Measurements from ENCODE around the gene SFTPD.
"Not testable (repeated sequence)": the region's sequence is repeated elsewhere in the genome, so short reads cannot be mapped to it uniquely, and the experiment has no call there.

The SFTPD gene

DNA sequence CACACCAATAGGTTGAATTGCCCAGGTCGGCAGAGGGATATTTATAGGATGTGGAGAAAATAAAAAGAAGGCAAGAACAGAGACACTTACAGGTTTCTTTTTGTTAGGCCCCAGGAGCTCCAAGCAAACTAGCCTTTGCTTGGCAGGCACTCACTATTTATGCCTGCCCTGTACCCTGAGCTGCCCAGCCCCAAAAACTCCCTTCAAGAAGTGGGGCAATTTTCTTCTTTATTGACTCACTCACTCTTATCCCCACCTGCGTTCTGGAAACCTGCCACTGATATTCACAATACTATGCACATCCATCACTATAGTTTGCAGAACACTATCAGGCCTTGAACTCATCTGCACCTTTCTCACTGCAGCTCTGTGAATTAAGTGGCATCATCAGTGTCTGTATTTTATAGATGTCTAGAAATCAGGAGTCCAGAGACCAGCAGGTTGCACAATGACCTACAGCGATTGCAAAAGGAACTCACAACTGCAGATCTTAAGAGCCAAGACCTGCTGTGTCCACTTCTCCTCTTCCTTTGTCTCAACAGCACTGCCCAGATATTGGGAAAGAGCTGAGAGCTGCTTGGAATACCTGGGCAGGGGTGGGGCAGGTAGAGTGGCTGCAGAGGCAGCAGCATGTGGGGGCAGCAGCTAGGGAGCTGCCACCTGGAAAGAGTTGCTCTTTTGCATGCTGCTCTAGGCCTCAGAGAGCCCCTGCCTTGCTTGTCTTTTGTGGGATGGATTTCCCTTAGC is at the start of gene SFTPD:
Gene SFTPD (minus strand): TSS at position 130 of the 747 bp plus-strand sequence. CDS start 2,446 bp downstream, outside the sequence.
- no peak for DNase-seq

DNA sequence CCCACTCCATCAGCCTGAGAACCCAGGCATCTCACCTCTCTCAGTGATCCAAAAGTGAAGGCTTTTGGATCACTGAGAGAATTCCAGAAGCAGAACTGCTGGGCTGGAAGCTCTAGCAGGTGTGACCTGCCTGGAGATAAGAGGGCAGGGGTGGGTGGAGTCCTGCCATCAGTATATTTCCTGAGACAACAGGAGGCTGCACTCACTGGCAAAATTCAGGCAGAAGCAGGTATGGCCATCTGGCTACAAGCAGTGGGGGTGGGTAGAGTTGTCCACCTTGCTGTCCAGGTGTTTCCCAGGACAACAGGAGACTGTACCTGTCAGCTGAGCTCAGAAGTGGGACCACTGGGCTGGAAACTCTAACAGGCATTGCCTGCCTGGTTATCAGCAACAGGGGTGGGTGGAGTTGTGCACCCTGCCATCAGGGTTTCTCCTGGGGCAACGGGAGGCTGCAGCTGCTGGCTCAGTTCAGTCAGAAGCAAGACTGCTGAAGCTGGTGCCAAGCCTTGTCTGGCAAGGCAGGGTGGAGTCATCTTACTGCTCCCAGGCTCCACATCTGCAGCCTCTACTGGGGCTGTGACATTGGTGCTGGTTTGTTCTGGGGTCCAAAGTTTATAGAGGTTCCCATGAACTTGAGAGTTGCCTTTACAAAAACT is 47.2 kb upstream of the SFTPD start:
- no peak for DNase-seq

DNA sequence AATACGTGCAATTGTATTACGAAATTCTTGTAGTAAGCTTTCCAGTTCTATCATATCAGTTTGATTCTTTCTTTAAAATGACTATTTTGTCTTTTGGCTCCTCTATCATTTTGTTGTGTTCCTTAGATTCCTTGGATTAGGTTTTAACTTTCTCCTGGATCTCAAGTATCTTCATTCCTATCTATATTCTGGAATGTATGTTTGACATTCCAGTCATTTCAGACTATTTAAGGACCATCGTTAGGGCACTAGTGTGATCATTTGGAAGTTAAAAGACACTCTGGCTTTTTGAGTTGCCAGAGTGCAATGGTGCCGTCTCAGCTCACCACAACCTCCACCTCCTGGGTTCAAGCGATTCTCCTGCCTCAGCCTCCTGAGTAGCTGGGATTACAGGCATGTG is 45.7 kb upstream of the SFTPD start:
- no peak for DNase-seq

DNA sequence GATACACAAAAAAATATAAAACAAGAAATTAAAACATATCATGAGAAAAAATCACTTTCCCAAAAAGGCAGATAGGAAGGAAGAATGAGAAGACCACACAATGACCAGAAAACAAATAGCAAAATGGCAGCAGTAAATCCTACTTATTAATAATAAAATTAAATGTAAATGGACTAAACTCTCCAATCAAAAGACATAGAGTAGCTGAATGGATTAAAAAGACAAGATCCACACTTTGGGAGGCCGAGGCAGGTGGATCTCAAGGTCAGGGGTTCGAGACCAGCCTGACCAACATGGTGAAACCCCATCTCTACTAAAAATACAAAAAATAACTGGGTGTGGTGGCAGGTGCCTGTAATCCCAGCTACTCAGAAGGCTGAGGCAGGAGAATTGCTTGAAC is 39.3 kb upstream of the SFTPD start:
- DNase-seq: not testable (repeated sequence)

DNA sequence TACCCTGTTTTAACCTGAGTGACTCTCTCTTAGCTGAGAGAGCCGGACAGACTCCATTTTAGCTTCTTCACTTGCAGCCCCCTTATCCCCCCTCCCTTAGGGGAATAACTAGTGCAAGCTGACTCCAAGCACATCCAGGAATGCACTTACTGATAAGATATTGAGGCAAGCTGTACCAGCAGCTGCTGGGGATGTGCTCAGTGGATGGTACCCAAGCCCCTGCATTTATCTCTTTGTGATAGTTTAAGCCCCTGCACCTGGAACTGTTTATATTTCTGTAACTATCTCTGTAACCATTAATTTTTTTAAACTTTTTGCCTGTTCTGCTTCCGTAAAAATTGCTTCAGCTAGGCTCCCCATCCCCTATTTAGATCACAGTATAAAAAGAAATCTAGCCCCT is 37.8 kb upstream of the SFTPD start:
- not testable (repeated sequence) for DNase-seq

DNA sequence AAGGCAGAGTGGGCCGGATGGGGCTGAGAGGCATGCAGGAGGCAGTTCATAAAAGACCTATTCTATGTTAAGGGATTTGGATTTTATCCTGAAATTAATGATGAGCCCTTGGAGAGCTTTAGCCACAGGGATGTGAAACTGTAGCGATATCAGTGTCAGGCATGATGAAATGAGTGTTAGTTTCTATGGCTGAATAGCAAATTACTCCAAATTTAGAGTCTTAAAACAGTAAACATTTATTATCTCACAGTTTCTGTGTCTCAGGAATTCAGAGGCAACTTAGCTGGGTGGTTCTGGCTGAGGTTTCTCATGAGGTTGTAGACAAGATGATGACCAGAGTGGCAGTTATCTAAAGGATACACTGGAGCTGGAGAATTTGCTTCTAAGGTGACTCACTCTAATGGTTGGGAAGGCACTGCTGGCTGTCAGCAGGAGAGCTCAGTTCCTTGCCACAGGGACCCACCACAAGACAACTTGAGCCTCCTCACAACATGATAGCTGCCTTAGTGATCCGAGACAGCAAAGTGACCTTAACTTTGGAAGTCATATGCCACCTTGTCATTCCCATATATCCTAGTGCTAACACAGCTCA is 36.7 kb upstream of the SFTPD start:
- DNase-seq: no peak

DNA sequence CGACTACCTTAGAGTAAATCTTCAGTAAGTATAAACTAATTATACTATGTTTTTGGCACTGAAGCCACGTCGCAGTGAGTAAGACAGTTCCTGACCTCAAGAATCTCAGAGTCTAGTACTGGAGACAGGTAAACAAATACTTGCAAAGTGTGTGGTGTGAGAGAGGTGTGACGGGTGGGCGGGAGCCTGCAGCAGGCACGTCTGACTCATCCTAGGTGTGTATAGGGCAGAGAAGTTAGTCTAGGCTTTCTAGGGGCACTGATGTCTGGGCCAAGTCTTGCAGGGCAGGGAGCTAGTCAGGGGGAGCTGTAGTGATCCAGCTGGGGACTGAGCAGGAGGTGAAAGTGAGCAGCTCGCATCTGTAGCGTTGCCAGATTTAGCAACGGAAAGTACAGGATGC is 35.9 kb upstream of the SFTPD start:
- DNase-seq: no peak

DNA sequence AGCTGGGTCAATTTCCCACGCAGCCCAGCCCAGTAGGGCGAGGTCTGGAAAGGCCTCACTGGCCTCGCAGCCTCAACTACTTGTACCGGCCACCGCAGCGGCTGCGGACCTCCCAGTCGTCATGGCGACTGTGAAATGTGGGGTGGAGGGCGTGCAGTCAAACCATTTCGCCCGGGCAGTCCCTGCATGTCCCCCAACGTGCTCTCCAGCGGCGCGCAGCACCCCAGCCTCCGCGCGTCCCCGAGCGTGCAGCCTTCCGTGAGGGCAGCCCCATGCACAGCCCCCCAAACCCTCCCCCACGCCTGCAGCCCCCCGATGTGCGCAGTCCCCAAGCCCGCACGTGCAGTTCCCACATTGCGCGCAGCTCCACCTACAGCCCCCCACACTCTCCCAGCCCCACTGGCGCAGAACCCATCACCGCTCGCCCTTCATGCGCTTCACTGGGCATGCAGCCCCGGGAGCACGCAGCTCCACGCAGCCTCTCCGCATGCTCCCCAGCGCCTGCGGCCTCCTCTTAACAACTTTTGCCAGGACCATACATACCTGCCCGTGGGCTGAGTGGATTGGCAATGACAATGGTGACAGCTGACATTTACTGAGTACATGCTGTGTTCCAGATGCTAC is 34.5 kb upstream of the SFTPD start:
- DNase-seq: no peak

DNA sequence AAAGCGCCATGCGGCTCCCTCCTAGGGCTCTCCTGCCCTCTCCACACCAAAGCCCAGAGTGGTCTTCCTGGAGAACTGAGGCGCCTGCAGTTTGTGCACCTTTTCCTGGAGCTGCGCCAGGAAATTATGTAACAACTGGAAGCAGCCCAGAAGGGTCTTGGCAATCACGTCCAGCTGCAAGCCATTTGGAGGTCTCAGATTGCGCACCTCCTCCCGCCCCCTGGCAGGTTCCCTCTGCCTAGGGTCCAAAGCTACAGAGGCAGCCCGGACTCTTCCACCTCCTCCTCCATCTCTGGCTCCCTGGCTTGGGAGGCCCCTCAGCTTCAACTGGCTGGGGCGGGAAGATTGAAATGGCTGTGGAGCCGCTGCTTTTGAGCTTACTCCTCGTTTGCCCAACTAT is 34.0 kb upstream of the SFTPD start:
- DNase-seq: no peak

DNA sequence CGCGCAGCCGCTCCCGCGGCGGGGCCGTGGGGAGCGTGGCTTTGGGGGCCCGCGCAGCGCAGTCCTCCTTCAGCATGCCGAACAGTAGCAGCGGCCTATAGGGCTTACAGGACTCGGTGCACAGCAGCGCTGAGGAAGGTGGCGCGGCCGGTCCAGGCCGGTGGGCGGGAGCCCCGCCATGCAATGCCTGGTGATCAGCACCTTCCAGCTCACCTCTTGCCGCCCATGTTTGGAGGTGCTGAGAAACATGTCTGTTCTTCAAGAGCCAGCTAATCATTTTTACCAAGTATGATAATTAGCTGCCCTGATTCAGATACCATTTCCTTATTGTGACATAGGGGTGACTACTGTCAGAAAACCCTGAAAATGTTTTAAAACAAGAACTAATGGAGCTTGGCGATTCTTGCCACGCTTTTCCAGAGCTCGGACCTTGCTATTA is 33.5 kb upstream of the SFTPD start:
- no peak for DNase-seq

DNA sequence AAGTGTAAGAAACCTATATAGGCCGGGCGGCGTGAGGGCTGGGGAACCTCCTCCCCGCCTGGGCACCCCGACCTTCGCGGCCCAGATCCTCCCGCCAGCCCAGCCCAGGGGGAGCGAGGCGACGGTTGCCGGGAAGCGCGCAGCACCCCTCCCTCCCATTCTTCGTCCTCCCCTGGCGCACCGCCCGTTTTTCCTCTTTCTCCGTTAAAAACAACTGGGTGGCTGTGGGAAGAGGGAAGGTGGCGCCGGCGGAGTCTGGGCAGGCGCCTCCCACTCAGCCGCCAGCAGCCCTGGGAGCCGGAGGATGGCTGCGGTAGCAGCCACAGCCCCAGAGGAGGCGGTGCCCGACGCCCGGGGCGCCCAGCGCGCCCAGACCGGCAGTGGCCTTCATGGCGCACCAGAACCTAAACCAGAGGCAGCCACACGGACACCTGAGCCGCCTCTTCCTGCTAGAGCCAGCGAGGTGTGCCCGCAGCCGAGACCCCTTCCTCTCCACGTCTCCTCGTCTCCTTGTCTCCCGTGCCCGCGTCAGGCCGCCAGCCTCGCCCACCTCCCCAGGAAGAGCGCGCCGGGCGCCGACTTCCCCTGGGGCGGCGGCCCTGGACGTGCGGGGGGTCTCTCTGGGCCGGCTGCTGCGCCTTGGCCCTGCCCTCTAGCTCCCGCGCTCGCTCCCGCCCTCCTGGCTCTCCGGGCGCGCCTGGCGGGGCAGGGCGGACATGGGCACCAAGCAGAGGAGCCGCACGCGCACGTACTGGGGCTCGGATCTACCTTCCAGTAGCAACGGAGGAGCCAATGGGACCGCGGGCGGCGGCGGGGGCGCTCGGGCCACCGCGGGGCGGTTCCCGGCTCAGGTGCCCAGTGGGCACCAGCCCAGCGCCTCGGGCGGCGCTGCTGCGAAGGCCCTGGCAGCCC is 32.8 kb upstream of the SFTPD start:
- no peak for DNase-seq

DNA sequence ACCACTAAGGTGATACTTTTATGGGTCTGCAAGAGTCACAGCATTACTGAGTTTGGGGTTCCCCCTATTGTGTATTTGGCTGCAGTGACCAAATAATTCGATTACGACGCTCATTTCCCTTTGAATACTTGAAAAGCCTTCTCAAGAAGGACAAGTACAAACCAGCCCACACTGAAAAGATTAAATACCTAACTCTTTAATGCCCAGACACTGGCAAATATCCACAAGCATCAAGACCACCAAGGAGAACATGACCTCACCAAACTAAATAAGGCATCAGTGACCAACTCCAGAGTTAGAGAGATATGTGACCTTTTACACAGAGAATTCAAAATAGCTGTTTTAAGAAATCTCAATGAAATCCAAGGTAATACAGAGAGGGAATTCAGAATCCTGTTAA is 31.8 kb upstream of the SFTPD start:
- no peak for DNase-seq

DNA sequence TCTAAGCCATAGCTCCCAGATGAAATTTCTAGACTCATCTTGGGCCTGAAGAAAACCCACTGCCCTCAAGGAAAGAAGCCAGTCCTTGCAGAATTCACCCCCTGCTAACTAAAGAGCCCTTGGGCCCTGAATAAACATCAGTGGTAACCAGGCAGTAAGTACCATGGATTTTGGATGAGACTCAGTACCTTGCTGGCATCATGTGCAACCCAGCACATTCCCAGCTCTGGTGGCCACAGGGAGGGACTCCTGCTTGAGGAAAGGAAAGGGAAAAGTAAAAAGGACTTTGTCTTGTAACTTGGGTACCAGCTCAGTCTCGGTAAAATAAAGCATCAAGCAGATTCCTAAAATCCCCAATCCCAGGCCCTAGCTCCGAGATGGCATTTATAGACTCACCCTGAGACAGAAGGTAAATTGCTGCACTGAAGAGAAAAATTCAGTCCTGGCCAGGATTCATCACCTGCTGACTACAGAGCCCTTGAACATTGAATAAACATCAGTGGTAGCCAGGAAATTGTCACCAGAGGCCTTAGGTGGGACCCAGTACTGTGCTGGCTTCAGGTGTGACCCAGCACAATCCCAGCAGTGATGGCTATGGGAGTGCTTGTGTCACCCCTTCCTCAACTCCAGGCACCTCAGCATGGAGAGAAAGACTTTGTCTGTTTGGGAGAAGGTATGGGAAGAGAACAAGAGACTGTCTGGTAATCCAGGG is 31.2 kb upstream of the SFTPD start:
- DNase-seq: no peak

DNA sequence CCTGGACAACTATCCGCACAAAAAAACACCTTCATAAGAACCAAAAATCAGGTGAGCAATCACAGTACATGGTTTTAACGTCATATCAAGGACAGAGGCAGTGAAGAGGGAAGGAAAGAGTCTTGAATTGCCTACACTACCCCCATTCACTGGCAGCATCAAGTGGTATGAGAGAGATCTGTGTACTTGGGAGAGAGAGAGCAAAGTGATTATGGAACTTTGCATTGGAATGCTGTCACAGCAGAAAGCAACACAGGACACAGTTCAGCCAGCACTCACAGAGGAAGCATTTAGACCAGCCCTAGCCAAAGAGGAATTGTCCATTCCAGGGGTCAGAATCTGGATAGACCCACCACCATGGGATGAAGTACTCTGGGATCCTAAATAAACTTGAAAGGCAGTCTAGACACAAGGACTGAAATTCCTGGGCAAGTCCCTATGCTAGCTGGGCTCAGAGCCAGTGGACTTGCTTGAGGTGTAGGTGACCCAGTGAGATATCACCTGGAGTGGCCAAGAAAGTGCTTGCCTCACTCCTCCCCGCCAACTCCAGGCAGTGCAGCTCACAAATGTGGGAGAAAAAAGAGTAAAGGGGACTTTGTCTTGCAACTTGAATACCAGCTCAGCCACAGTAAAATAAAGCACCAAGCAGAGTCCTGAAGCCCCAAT is 30.5 kb upstream of the SFTPD start:
- DNase-seq: no peak

DNA sequence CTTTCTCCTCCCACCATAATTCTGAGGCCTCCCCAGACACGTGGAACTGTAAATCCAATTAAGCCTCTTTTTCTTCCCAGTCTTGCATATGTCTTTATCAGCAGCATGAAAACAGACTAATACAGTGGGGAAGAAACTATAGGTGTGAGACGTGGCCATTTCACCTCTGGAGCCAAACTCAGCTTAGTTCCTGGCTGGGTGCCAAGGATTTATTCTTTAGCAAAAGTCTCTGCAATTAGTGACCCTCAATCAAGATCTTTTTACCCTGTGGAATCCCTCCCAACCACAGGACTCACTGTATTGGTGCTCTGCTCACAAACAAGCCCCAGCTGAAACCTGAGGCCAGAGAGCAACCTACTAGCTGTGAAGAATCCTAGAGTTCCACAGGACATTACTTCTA is 28.1 kb upstream of the SFTPD start:
- DNase-seq: no peak

DNA sequence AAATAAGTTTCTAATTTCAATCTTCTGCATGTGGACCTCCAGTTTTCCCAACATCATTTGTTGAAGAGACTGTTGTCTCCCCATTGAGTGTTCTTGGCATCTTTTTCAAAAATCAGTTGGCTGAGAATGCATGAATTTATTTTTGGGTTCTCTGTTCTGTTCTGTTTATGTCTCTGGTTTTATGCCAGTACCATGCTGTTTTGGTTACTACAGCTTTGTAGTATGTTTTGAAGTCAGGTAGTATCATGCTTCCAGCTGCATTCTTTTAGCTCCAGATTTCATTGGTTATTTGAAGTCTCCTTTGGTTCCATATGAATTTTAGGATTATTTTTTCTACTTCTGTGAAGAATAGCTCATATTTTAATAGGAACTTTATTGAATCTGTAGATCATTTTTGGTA is 21.2 kb upstream of the SFTPD start:
- no peak for DNase-seq

DNA sequence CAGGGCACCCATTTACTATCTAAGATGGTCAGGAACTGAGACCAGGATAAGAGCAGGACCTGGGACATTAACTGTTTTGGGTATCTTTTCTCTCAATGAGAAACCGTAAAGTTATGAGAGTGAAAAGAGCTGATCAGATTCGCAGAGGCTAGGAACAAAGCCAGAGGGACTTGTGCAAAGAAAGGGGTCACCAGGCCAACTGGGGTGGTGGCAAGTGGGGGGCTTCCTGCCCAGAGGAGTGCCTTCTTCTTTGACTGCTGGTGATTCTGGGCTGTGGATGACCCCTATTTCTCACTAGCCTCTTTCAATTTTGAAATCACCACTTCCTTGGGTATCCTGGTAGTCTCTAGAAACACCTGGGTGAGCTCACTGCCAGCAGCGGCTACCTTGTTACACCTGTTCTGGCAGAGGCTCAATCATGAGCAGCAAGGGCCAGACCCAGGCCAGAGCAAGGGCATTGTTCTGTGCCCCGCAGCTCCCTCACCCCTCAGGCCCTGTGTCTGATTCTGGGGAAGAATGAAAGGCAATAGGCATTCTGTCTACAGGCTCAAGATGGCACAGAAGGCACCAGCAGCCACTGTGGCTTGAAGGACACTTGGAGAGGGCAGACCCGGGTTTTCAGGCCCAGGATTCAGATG is 999 bp downstream of the SFTPD start:
- DNase-seq: no peak

DNA sequence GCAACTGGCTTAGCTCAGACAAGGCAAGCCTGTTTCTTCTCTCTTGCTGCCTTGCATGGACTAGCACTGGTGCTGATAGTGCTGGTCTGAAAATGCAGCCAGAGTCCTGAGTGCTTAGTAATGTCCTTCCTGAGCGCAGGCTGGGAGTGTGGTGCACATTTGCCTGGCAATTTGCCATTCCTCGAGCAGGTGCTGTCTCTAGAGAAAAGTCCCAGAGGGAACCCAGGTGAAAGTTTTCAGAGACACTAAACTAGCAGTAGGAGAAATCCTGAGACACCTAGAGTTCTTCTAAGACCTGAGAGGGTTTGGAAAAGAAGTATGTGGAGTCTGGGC is 1.9 kb downstream of the SFTPD start:
- no peak for DNase-seq

DNA sequence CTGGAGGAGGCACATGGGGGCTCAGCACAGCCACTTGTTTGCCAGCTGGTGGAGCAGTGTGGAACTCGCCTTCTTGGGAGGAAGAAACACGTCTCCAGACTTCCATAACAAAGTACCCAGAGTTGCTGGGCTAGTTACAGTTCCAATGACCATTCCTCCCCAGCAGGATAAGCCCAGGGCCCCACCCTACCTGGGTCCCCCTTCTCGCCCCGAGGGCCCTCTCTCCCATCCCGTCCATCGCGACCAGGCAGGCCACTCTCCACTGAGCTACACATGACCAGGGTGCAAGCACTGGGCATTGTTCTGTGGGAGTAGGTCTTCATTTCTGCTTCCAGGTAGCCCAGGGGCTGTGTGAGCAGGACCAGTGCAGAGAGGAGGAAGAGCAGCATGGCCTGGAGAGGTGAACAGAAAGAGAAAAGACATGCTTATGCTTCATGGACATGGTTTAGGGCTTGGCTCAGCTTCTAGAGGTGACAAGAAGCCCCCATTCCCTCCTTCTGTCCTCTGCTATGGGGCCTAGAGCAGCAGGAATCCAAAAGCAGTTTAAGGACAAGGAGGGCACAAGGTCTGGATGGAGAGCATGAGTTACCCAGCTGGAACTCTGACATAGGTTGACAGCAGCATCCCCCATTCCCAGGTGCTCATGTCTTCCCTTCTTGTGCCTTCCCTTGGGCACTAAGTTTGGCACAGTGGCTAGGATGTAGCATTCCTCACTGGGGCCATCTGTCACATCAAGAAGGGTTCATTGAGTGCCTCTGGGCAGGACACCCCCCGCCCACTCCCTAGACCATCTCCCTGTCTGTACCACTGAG is 2.4 kb downstream of the SFTPD start:
- DNase-seq: no peak

Measured in CD4-positive, alpha-beta T cell treated with Interleukin-1 beta for 1 hour (primary cell).